HCT116 (cell line): Measurements from ENCODE around the gene BMX. TPM values are rescaled to one million over a fixed set of nuclear protein-coding genes. Genes with fewer than 3 reads are reported as not detected.

Experiments
- ATAC-seq: fragments of 200-7000 bp; cut with Tn5 transposase; 2 replicates; pipeline ENCODE4 v1.9.1; 2020; ENCODE audit warnings: mild to moderate bottlenecking, moderate library complexity
- BruUV-seq: library from RNA; stranded (reverse); fragments of 400-500 nt; replicated peaks from 2 replicates; lab custom pipeline; 2021; lab: Mats Ljungman, UMichigan
- CTCF ChIA-PET: fragments of 300-600 bp; sonication (Branson Sonifier 250); formaldehyde crosslinking; loops from one replicate; lab custom pipeline; 2021; ENCODE audit warnings: antibody characterized with exemption; lab: Charles Lee
- POLR2A ChIA-PET: fragments of 300-600, 350-600 bp; sonication (Branson Sonifier 250); formaldehyde crosslinking; loops from one replicate; lab custom pipeline; 2021; ENCODE audit warnings: antibody characterized with exemption; lab: Charles Lee
- RAD21 ChIA-PET, 2 experiments: fragments of 300-600 bp; sonication (Branson Sonifier 250); formaldehyde crosslinking; loops; one replicate each; lab custom pipeline; 2023; ENCODE audit warnings: low total read pairs in 2 of 2; ENCODE audit not compliant: uncharacterized antibody in 2 of 2, unreplicated experiment in 2 of 2, low non-redundant PET in 1 of 2; lab: Charles Lee
- DNase-seq: peaks from one replicate; pipeline ENCODE4 v3.0.0-alpha.2; 2010; ENCODE audit warnings: low read depth, low spot score
- H2AFZ ChIP-seq: fragments of 200-600 bp; shearing (Covaris generic), sonication (generic); 2 replicates; pipeline ENCODE4 v1.6.1; 2017; ENCODE audit warnings: low read depth, mixed run types, mixed read lengths, antibody characterized with exemption, low read length; ENCODE audit not compliant: poor library complexity, severe bottlenecking
- H3K27ac ChIP-seq: 2 replicates; pipeline ENCODE4 v1.5.1; 2012; ENCODE audit warnings: low read depth, low read length
- H3K27me3 ChIP-seq: fragments of 200-600 bp; sonication (generic); 2 replicates; pipeline ENCODE4 v1.6.1; 2016; ENCODE audit warnings: mixed run types, low read length, mixed read lengths; ENCODE audit not compliant: insufficient read depth
- H3K36me3 ChIP-seq, 2 experiments: fragments of 200-500 bp in 1 of 2; fragments of 200-600 bp in 1 of 2; sonication (Bioruptor generic) in 1 of 2; sonication (generic) in 1 of 2; 2 replicates each; pipeline versions ENCODE4 v1.5.1 to v1.6.1; 2014 to 2016; ENCODE audit warnings: low read length in 2 of 2, inconsistent platforms in 1 of 2, mixed read lengths in 1 of 2, mixed run types in 1 of 2; ENCODE audit not compliant: insufficient read depth in 2 of 2, control insufficient read depth in 1 of 2
- H3K4me1 ChIP-seq, 2 experiments: fragments of 200-600 bp in 1 of 2; sonication (generic) in 1 of 2; 2 replicates each; pipeline versions ENCODE4 v1.5.1 to v1.6.1; 2012 to 2017; ENCODE audit warnings: low read length in 2 of 2, inconsistent platforms in 1 of 2, mild to moderate bottlenecking in 1 of 2, mixed read lengths in 1 of 2, mixed run types in 1 of 2, moderate library complexity in 1 of 2; ENCODE audit not compliant: insufficient read depth in 2 of 2, control insufficient read depth in 1 of 2
- H3K4me2 ChIP-seq: fragments of 200-600 bp; sonication (generic); 2 replicates; pipeline ENCODE4 v1.6.1; 2017; ENCODE audit warnings: mixed run types, low read length, mixed read lengths
- H3K4me3 ChIP-seq, 2 experiments: fragments of 200-600 bp in 1 of 2; sonication (generic) in 1 of 2; replicated peaks in 1 of 2; 2 replicates each; pipeline ENCODE4 v1.5.1; 2011 to 2016; ENCODE audit warnings: low read length in 2 of 2, control low read depth in 1 of 2, low read depth in 1 of 2, mild to moderate bottlenecking in 1 of 2, mixed read lengths in 1 of 2, mixed run types in 1 of 2
- H3K79me2 ChIP-seq: fragments of 200-600 bp; sonication (generic); 2 replicates; pipeline ENCODE4 v1.6.1; 2017; ENCODE audit warnings: mild to moderate bottlenecking, mixed run types, low read length, moderate library complexity, mixed read lengths; ENCODE audit not compliant: insufficient read depth
- H3K9ac ChIP-seq: fragments of 200-600 bp; sonication (generic); 2 replicates; pipeline ENCODE4 v1.6.1; 2016; ENCODE audit warnings: low read length, mixed read lengths
- H3K9me2 ChIP-seq: fragments of 200-600 bp; sonication (generic), shearing (Covaris generic); 2 replicates; pipeline ENCODE4 v1.6.1; 2017; ENCODE audit warnings: mixed run types, mild to moderate bottlenecking, moderate library complexity; ENCODE audit not compliant: insufficient read depth
- H3K9me3 ChIP-seq, 2 experiments: fragments of 200-500 bp in 1 of 2; fragments of 200-600 bp in 1 of 2; sonication (Bioruptor generic) in 1 of 2; sonication (generic) in 1 of 2; 2 replicates each; pipeline ENCODE4 v1.6.1; 2014 to 2017; ENCODE audit warnings: low read length in 2 of 2, mixed read lengths in 2 of 2, inconsistent platforms in 1 of 2, low read depth in 1 of 2, mild to moderate bottlenecking in 1 of 2, mixed run types in 1 of 2, moderate library complexity in 1 of 2; ENCODE audit not compliant: control insufficient read depth in 1 of 2, insufficient read depth in 1 of 2
- H4K20me1 ChIP-seq: fragments of 200-600 bp; sonication (generic), shearing (Covaris generic); 2 replicates; pipeline ENCODE4 v1.6.1; 2017; ENCODE audit warnings: mixed run types, mild to moderate bottlenecking, moderate library complexity; ENCODE audit not compliant: insufficient read depth
- CBX3 ChIP-seq: IDR thresholded peaks from 2 replicates; pipeline ENCODE4 v1.6.1; 2012; ENCODE audit warnings: low read depth
- CTCF ChIP-seq, 3 experiments: fragments of 200-600 bp in 1 of 3; sonication (generic) in 1 of 3; IDR thresholded peaks in 2 of 3; conservative IDR thresholded peaks in 1 of 3; 2 replicates each; pipeline ENCODE4 v1.5.1; 2012 to 2017; ENCODE audit warnings: low read depth in 2 of 3, low read length in 2 of 3, antibody characterized with exemption in 1 of 3, borderline replicate concordance in 1 of 3, control low read depth in 1 of 3, mild to moderate bottlenecking in 1 of 3, mixed read lengths in 1 of 3, mixed run types in 1 of 3, moderate library complexity in 1 of 3; ENCODE audit not compliant: insufficient read depth in 1 of 3
- EGR1 ChIP-seq: IDR thresholded peaks from 2 replicates; pipeline ENCODE4 v1.6.1; 2012; ENCODE audit warnings: low read depth
- ELF1 ChIP-seq: IDR thresholded peaks from 2 replicates; pipeline ENCODE4 v1.6.1; 2012; ENCODE audit warnings: low read depth, borderline replicate concordance
- EZH2 ChIP-seq: fragments of 200-600 bp; sonication (generic); IDR thresholded peaks from 2 replicates; pipeline ENCODE4 v1.6.1; 2017; ENCODE audit warnings: antibody characterized with exemption, mixed run types
- FOSL1 ChIP-seq: IDR thresholded peaks from 2 replicates; pipeline ENCODE4 v1.6.1; 2012; ENCODE audit warnings: low read depth
- RAD21 ChIP-seq: IDR thresholded peaks from 2 replicates; pipeline ENCODE4 v1.6.1; 2012; ENCODE audit warnings: low read depth, mild to moderate bottlenecking
- REST ChIP-seq: IDR thresholded peaks from 2 replicates; pipeline ENCODE4 v1.6.1; 2012; ENCODE audit warnings: low read depth
- SIN3A ChIP-seq: IDR thresholded peaks from 2 replicates; pipeline ENCODE4 v1.6.1; 2012; ENCODE audit warnings: low read depth
- YY1 ChIP-seq: IDR thresholded peaks from 2 replicates; pipeline ENCODE4 v1.6.1; 2011; ENCODE audit warnings: low read length, low read depth, moderate library complexity, mild to moderate bottlenecking; ENCODE audit not compliant: insufficient replicate concordance; ENCODE audit errors: extremely low read depth
- ZFX ChIP-seq: fragments of 450-650 bp; IDR thresholded peaks from 2 replicates; pipeline ENCODE4 v1.6.1; 2017
- intact Hi-C: fragments of 100-400 bp; cut with micrococcal nuclease; formaldehyde crosslinking; loops from 2 replicates; pipeline ENCODE4 v1.10.0; 2022
- total RNA-seq: library from RNA; stranded (reverse); gene quantifications from one replicate; pipeline ENCODE4 v1.2.1, GENCODE V29; 2021; ENCODE audit not compliant: unreplicated experiment

Gene BMX
- total RNA-seq, 1 experiment from 2014 or later, result not detected

GRCh38 chrX:15475486-15475885, 25.1 kb upstream of the BMX start:
- H4K20me1 ChIP-seq, result no peaks in the 10 kb centered on the region
- intact Hi-C loops, result no loop called here
- H3K4me2 ChIP-seq, result peak overlapping the region; percentile 23; the same call in 1 of the 2 replicates
- ChIA-PET RAD21 (no interaction called here), CTCF (no interaction called here), POLR2A (no interaction called here)
- H3K9me3 ChIP-seq, result no peaks in the 10 kb centered on the region
- H3K36me3 ChIP-seq, result no peaks in the 10 kb centered on the region
- H2AFZ ChIP-seq, result no peak overlapping the region
- DNase-seq (no peak), ATAC-seq (no peak)
- H3K4me1 ChIP-seq, result peaks cover 0 to 12% of the 10 kb centered on the region in 2 experiments; a peak in 1 of 4 replicates
- H3K27me3 ChIP-seq, result no peaks in the 10 kb centered on the region
- H3K4me3 ChIP-seq, result no peak overlapping the region
- H3K9me2 ChIP-seq, result no peaks in the 10 kb centered on the region
- peak overlapping the region; percentile 33 for H3K9ac ChIP-seq
- no peak for TF ChIP-seq RAD21
- no peak for TF ChIP-seq YY1
- no peak for TF ChIP-seq CTCF (IDR thresholded peaks at IDR 0.05 in 2 of 3, conservative IDR thresholded peaks at IDR 0.05 in 1 of 3; ENCODE audit: borderline replicate concordance in 1 of 3, insufficient read depth in 1 of 3, low read depth in 2 of 3, low read length in 2 of 3)
- no peak for TF ChIP-seq CBX3
- no peak for TF ChIP-seq FOSL1
- no peak for TF ChIP-seq EZH2
- no peak for TF ChIP-seq ELF1
- TF ChIP-seq REST, result no peak
- TF ChIP-seq SIN3A, result no peak
- no peak for TF ChIP-seq EGR1
- TF ChIP-seq ZFX, result no peak
- BruUV-seq, result no TSS peak
- H3K27ac ChIP-seq, result peak overlapping the region; percentile 48; the same call in 1 of the 2 replicates
- no peaks in the 10 kb centered on the region for H3K79me2 ChIP-seq
